H9 (cell line): ENCODE data around the gene ANKS1B. TPM values are rescaled to one million over a fixed set of nuclear protein-coding genes. Genes with fewer than 3 reads are reported as not detected.

ENCODE experiments used
- DNase-seq: peaks from one replicate; pipeline ENCODE4 v3.0.0-alpha.2; 2017
- H2AFZ ChIP-seq: one replicate; pipeline ENCODE4 v1.6.1; 2013; ENCODE audit warnings: mild to moderate bottlenecking, low read length, control low read depth, moderate library complexity
- H2AK5ac ChIP-seq: 2 replicates; pipeline ENCODE4 v1.6.1; 2013; ENCODE audit warnings: low read length, control low read depth, mixed read lengths; ENCODE audit not compliant: insufficient read length
- H2BK120ac ChIP-seq: one replicate; pipeline ENCODE4 v1.6.1; 2013; ENCODE audit warnings: low read depth, mild to moderate bottlenecking, low read length, control low read depth, inconsistent platforms; ENCODE audit not compliant: poor library complexity, severe bottlenecking
- H2BK12ac ChIP-seq: 2 replicates; pipeline ENCODE4 v1.6.1; 2013; ENCODE audit warnings: low read length, control low read depth, mixed read lengths, low read depth; ENCODE audit not compliant: insufficient read length
- H2BK15ac ChIP-seq: 2 replicates; pipeline ENCODE4 v1.6.1; 2013; ENCODE audit warnings: low read depth, low read length, control low read depth
- H2BK20ac ChIP-seq: one replicate; pipeline ENCODE4 v1.6.1; 2013; ENCODE audit warnings: low read depth, mild to moderate bottlenecking, low read length, control low read depth, inconsistent platforms; ENCODE audit not compliant: poor library complexity, severe bottlenecking
- H2BK5ac ChIP-seq: 2 replicates; pipeline ENCODE4 v1.6.1; 2013; ENCODE audit warnings: low read length, control low read depth, mixed read lengths; ENCODE audit not compliant: insufficient read length
- H3K14ac ChIP-seq: 2 replicates; pipeline ENCODE4 v1.6.1; 2013; ENCODE audit warnings: low read length, control low read depth; ENCODE audit not compliant: insufficient read depth
- H3K18ac ChIP-seq: 2 replicates; pipeline ENCODE4 v1.6.1; 2013; ENCODE audit warnings: low read depth, mild to moderate bottlenecking, mixed read lengths, low read length, control low read depth; ENCODE audit not compliant: insufficient read length
- H3K23ac ChIP-seq: 2 replicates; pipeline ENCODE4 v1.6.1; 2013; ENCODE audit warnings: low read length, control low read depth, mixed read lengths, low read depth; ENCODE audit not compliant: insufficient read length
- H3K23me2 ChIP-seq: 2 replicates; pipeline ENCODE4 v1.6.1; 2013; ENCODE audit warnings: low read depth, mild to moderate bottlenecking, mixed read lengths, low read length, control low read depth; ENCODE audit not compliant: insufficient read length, poor library complexity, severe bottlenecking
- H3K27ac ChIP-seq: 2 replicates; pipeline ENCODE4 v1.5.1; 2013; ENCODE audit warnings: low read length, control low read depth, mixed read lengths, low read depth; ENCODE audit not compliant: insufficient read length
- H3K27me3 ChIP-seq: 2 replicates; pipeline ENCODE4 v1.6.1; 2013; ENCODE audit warnings: low read length, control low read depth, inconsistent platforms; ENCODE audit not compliant: insufficient read depth
- H3K4ac ChIP-seq: 2 replicates; pipeline ENCODE4 v1.6.1; 2013; ENCODE audit warnings: low read depth, mild to moderate bottlenecking, control low read depth, inconsistent platforms, low read length, moderate library complexity
- H3K4me1 ChIP-seq: 2 replicates; pipeline ENCODE4 v1.6.1; 2013; ENCODE audit warnings: low read length, control low read depth, inconsistent platforms; ENCODE audit not compliant: insufficient read depth
- H3K4me2 ChIP-seq: 2 replicates; pipeline ENCODE4 v1.6.1; 2013; ENCODE audit warnings: low read length, control low read depth, mixed read lengths; ENCODE audit not compliant: insufficient read length, insufficient read depth
- H3K56ac ChIP-seq: 2 replicates; pipeline ENCODE4 v1.6.1; 2013; ENCODE audit warnings: low read depth, mild to moderate bottlenecking, mixed read lengths, low read length, control low read depth; ENCODE audit not compliant: insufficient read length
- H3K79me1 ChIP-seq: 2 replicates; pipeline ENCODE4 v1.6.1; 2013; ENCODE audit warnings: low read depth, mild to moderate bottlenecking, moderate library complexity, low read length, control low read depth, inconsistent platforms; ENCODE audit not compliant: insufficient read depth, poor library complexity, severe bottlenecking
- H3K79me2 ChIP-seq: 2 replicates; pipeline ENCODE4 v1.6.1; 2013; ENCODE audit warnings: low read length, control low read depth, inconsistent platforms; ENCODE audit not compliant: insufficient read depth
- H3K9ac ChIP-seq: 2 replicates; pipeline ENCODE4 v1.6.1; 2013; ENCODE audit warnings: low read length, control low read depth, mixed read lengths; ENCODE audit not compliant: insufficient read length; ENCODE audit errors: extremely low read depth
- H3K9me3 ChIP-seq: one replicate; pipeline ENCODE4 v1.6.1; 2013; ENCODE audit warnings: low read depth, low read length, inconsistent platforms; ENCODE audit not compliant: control insufficient read depth
- H3T11ph ChIP-seq: one replicate; pipeline ENCODE4 v1.6.1; 2013; ENCODE audit warnings: mild to moderate bottlenecking, low read length, control low read depth, inconsistent platforms
- H4K20me1 ChIP-seq: one replicate; pipeline ENCODE4 v1.6.1; 2013; ENCODE audit not compliant: control insufficient read depth, insufficient read length, insufficient read depth
- H4K5ac ChIP-seq: 2 replicates; pipeline ENCODE4 v1.6.1; 2013; ENCODE audit warnings: low read depth, mild to moderate bottlenecking, mixed read lengths, low read length, control low read depth; ENCODE audit not compliant: insufficient read length
- H4K8ac ChIP-seq: replicated peaks from 2 replicates; pipeline ENCODE4 v1.6.1; 2013; ENCODE audit warnings: low read length, control low read depth, mixed read lengths, low read depth; ENCODE audit not compliant: insufficient read length
- H4K91ac ChIP-seq: 2 replicates; pipeline ENCODE4 v1.6.1; 2013; ENCODE audit warnings: low read depth, mild to moderate bottlenecking, moderate library complexity, mixed read lengths, low read length, control low read depth; ENCODE audit not compliant: insufficient read length
- H3K27ac Mint-ChIP-seq, 3 experiments: 2 replicates in 2 of 3; 3 replicates in 1 of 3; pipeline ENCODE4 v1.8.0; 2020 to 2021; ENCODE audit warnings: mixed read lengths in 3 of 3, mild to moderate bottlenecking in 1 of 3, moderate library complexity in 1 of 3
- H3K27me3 Mint-ChIP-seq: 2 replicates; pipeline ENCODE4 v1.8.0; 2021; ENCODE audit warnings: low read depth, mild to moderate bottlenecking, moderate library complexity, mixed read lengths
- H3K36me3 Mint-ChIP-seq, 3 experiments: 2 replicates in 2 of 3; 3 replicates in 1 of 3; pipeline ENCODE4 v1.8.0; 2020 to 2021; ENCODE audit warnings: low read depth in 3 of 3, mixed read lengths in 3 of 3; ENCODE audit not compliant: insufficient read depth in 1 of 3
- H3K4me1 Mint-ChIP-seq, 2 experiments: 2 replicates each; pipeline ENCODE4 v1.8.0; 2020; ENCODE audit warnings: mixed read lengths in 2 of 2
- H3K4me3 Mint-ChIP-seq, 2 experiments: 2 replicates in 1 of 2; 3 replicates in 1 of 2; pipeline ENCODE4 v1.8.0; 2020 to 2021; ENCODE audit warnings: mild to moderate bottlenecking in 2 of 2, mixed read lengths in 2 of 2, moderate library complexity in 1 of 2
- H3K9me3 Mint-ChIP-seq, 2 experiments: 2 replicates in 1 of 2; 3 replicates in 1 of 2; pipeline ENCODE4 v1.8.0; 2020; ENCODE audit warnings: mild to moderate bottlenecking in 2 of 2, mixed read lengths in 2 of 2, moderate library complexity in 1 of 2
- WGBS: extraction: QIAGEN DNeasy Blood & Tissue Kit; methylation state at CpG from one replicate; pipeline ENCODE4 v1.1.7; 2013; ENCODE audit warnings: missing lambda C conversion rate, low lambda C conversion rate, mixed read lengths; ENCODE audit not compliant: insufficient read length; ENCODE audit errors: extremely low coverage; 5-methylcytosine and 5-hydroxymethylcytosine counted together
- total RNA-seq: library from RNA; stranded (reverse); gene quantifications from 2 replicates; pipeline ENCODE4 v1.2.1, GENCODE V29; 2021
- TF ChIP-seq, protein P1 (sequence below): fragments of 200-600 bp; sonication (generic); conservative IDR thresholded peaks from 3 replicates; pipeline ENCODE4 v1.8.0; 2021; ENCODE audit warnings: antibody characterized with exemption, mild to moderate bottlenecking

ANKS1B gene
- total RNA-seq, 1 experiment from 2014 or later: 4.1 TPM

DNA sequence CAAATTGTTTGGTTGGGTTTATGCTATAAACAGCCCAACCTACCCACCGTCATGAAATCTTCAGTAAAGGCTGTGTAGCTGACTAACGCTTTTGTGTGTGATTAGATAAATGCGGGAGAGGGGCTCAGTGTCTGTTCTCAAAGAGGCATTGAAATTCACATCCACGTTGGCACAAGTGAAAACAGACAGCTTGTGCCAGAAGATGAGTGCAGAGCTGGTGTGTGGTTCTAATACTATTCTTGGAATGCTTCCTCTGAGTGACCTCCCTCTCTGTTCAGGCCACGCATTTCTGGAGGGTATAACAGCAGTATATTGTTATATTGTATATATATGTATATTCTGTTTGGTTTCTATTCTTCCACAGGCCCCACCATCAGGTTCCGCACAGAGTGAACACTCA lies 1075.9 kb downstream of the ANKS1B start:
- Histone ChIP-seq H2BK20ac (no peak overlapping the region), H3K23me2 (no peaks in the 10 kb centered on the region), H3K79me1 (no peaks in the 10 kb centered on the region), H3K4ac (no peak overlapping the region), H3K9ac (no peak overlapping the region), H3K14ac (no peak overlapping the region), H4K91ac (no peak overlapping the region), H3K18ac (no peak overlapping the region), H2BK15ac (no peak overlapping the region), H3K56ac (no peak overlapping the region), H3K9me3 (no peaks in the 10 kb centered on the region), H3K23ac (no peak overlapping the region), H4K8ac (no peak overlapping the region), H3K4me2 (no peak overlapping the region), H3K27me3 (no peaks in the 10 kb centered on the region), H2AK5ac (no peak overlapping the region), H2BK120ac (no peak overlapping the region), H3K27ac (no peak overlapping the region), H4K20me1 (no peaks in the 10 kb centered on the region), H2BK12ac (no peak overlapping the region), H2AFZ (no peak overlapping the region), H3K4me1 (0 out of 2 replicates have a peak, but pooled peaks cover 2% of the 10 kb centered on the region), H3K79me2 (no peaks in the 10 kb centered on the region), H4K5ac (no peak overlapping the region), H3T11ph (no peak overlapping the region), H2BK5ac (no peak overlapping the region)
- no peak for DNase-seq
- WGBS: no CpG with 5 or more reads among the region's 6 CpGs
- TF ChIP-seq, protein P1, sequence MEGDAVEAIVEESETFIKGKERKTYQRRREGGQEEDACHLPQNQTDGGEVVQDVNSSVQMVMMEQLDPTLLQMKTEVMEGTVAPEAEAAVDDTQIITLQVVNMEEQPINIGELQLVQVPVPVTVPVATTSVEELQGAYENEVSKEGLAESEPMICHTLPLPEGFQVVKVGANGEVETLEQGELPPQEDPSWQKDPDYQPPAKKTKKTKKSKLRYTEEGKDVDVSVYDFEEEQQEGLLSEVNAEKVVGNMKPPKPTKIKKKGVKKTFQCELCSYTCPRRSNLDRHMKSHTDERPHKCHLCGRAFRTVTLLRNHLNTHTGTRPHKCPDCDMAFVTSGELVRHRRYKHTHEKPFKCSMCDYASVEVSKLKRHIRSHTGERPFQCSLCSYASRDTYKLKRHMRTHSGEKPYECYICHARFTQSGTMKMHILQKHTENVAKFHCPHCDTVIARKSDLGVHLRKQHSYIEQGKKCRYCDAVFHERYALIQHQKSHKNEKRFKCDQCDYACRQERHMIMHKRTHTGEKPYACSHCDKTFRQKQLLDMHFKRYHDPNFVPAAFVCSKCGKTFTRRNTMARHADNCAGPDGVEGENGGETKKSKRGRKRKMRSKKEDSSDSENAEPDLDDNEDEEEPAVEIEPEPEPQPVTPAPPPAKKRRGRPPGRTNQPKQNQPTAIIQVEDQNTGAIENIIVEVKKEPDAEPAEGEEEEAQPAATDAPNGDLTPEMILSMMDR: no peak
- H3K27ac Mint-ChIP-seq: no peak overlapping the region
- no peaks in the 10 kb centered on the region for H3K36me3 Mint-ChIP-seq
- H3K27me3 Mint-ChIP-seq: peaks cover 3% of the 10 kb centered on the region
- H3K4me1 Mint-ChIP-seq: peaks cover 8 to 16% of the 10 kb centered on the region in 2 experiments
- H3K9me3 Mint-ChIP-seq: no peaks in the 10 kb centered on the region
- no peak overlapping the region for H3K4me3 Mint-ChIP-seq
